Non-pigmented ciliary epithelial cell (primary cell): Measurements from ENCODE around the gene ADCY6.
"Not testable (repeated sequence)": the region's sequence is repeated elsewhere in the genome, so short reads cannot be mapped to it uniquely, and the experiment has no call there.

ENCODE experiments used
- DNase-seq: peaks from one replicate; pipeline ENCODE4 v3.0.0-alpha.2; 2010; ENCODE audit warnings: low read depth

The ADCY6 gene

GRCh38 chr12:48750769-48751356 is 38.0 kb downstream of the ADCY6 start:
- no peak for DNase-seq

GRCh38 chr12:48750215-48750614 is 38.7 kb downstream of the ADCY6 start:
- no peak for DNase-seq

DNA sequence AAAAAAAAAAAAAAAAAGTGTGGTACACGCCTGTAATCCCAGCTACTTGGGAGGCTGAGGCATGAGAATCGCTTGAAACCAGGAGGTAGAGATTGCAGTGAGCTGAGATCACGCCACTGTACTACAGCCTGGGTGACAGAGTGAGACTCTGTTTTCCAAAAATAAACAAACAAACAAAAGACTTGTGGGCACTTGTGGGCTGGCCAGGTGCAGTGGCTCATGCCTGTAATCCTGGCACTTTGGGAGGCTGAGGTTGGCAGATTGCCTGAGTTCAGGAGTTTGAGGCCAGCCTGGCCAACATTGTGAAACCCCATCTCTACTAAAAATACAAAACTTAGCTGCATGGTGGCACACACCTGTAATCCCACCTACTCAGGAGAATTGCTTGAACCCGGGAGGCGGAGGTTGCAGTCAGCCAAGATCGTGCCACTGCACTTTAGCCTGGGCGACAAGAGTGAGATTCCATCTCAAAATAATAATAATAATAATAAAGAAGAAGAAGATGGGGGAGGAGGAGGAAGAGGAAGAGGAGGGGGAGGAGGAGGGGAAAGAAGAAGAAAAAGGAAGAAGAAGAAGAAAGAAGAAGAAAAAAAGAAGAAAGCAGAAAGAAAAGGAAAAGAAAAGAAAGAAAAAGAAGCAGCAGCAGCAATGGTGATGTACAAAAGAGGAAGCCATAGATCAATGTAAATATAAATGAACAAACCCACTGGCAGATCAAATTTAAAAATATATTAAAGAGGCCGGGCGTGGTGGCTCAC is 44.5 kb downstream of the ADCY6 start:
- DNase-seq, result no peak

DNA sequence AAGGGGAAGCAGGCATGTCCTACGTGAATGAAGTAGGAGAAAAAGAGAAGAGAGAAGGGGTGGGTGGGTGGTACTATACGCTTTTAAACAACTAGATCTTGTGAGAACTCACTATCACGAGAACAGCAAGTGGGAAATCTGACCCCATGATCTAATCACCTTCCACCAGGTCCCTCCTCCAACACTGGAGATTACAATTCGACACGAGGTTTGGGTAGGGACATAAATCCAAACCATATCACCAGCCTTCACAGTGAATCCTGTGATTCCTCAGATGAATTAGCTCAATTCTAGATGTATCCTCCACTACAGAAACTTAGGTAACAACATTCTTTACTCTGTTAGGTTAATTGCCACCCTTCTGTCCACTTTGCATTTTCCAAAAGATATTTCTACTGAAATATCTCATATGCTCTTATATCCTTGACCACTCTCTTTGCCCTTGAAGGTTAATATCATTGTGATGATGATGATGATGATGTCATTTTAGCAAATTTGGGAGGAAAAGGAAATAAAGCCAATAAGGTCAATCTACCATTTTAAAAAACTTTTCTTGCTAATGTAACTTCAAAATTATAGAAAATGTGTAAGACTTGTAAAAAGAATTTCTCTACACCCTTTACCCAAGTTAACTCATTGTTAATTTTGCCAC is 49.1 kb downstream of the ADCY6 start:
- no peak for DNase-seq

- no peak for DNase-seq
Measured at GRCh38 chr12:48736456-48736855, 52.4 kb downstream of the ADCY6 start.

- DNase-seq, result no peak
Measured at GRCh38 chr12:48728807-48729206, 60.1 kb downstream of the ADCY6 start.

GRCh38 chr12:48720737-48721136 is 68.2 kb downstream of the ADCY6 start:
- not testable (repeated sequence) for DNase-seq

- DNase-seq, result not testable (repeated sequence)
Measured at GRCh38 chr12:48720171-48720570, 68.7 kb downstream of the ADCY6 start.

DNA sequence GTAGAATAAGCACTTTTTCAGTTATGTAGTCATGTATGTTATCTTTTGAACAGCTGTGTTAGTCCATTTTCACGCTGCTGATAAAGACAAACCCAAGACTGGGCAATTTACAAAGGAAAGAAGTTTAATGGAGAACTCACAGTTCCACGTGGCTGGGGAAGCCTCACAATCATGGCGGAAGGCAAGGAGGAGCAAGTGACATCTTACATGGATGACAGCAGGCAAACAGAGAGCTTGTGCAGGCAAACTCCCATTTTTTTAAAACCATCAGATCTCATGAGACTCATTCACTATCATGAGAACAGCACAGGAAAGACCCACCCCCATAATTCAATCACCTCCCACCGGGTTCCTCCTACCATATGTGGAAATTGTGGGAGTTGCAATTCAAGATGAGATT is 69.9 kb downstream of the ADCY6 start:
- not testable (repeated sequence) for DNase-seq

- DNase-seq, result no peak
Measured at GRCh38 chr12:48717252-48717695, 71.6 kb downstream of the ADCY6 start.

DNA sequence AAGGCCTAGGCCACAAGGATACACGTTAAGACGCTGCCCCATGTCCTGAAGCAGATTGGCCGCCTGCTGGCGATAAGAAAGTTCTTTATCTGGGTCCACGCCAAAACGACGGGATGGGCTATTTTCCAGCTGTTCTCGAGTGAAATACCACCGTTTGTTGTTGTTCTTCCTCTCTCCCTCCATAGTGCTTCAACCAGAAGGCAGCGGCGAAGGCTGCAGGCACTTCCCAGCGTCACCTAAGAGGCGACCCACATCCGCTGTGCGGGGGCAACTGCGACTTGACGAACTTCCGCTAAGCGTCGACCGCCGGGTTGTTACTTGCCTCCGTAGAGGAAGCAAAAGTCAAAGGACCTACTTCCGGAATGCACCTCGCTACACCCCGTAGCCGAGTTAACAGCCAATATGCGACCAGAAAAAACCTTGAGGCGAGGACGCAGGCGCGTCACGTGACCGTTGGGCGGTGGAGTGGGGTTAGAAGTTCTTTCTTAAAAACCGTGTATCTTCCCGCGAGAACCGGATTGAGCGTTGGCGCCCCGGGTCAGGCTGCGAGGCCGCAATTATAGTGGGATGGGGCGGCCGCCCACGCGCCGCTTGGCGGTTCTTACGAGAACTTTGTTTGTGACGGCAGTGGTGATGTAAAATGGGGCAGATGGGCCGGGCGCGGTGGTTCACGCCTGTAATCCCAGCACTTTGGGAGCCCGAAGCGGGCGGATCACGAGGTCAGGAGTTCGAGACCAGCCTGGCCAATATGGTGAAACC is 72.2 kb downstream of the ADCY6 start, which contains the start of gene CCNT1:
TSS of gene CCNT1 (minus strand) at position 215 of the 759 bp plus-strand sequence. CDS start at position 183, 32 bp downstream.
- DNase-seq, result peak; percentile 100
